GM13977 (cell line): ENCODE measurements around the gene TBC1D20.

Source experiments
- DNase-seq: peaks from one replicate; pipeline ENCODE4 v3.0.0; 2012; ENCODE audit warnings: low spot score
- in situ Hi-C: fragments of 300-500 bp; cut with MboI; formaldehyde crosslinking; loops from one replicate; pipeline ENCODE4 v1.12.0; 2022; ENCODE audit warnings: low sequenced_read_pairs, low pct_unique_long_range_greater_than_20kb, mixed read lengths, inconsistent platforms; ENCODE audit not compliant: unreplicated experiment
- TF ChIP-seq, protein P1 (sequence below): IDR thresholded peaks from 2 replicates; pipeline ENCODE4 v1.5.1; 2012; ENCODE audit warnings: mild to moderate bottlenecking, control low read depth; ENCODE audit not compliant: insufficient read depth; ENCODE audit errors: extremely low read depth, missing control alignments

The TBC1D20 gene

DNA sequence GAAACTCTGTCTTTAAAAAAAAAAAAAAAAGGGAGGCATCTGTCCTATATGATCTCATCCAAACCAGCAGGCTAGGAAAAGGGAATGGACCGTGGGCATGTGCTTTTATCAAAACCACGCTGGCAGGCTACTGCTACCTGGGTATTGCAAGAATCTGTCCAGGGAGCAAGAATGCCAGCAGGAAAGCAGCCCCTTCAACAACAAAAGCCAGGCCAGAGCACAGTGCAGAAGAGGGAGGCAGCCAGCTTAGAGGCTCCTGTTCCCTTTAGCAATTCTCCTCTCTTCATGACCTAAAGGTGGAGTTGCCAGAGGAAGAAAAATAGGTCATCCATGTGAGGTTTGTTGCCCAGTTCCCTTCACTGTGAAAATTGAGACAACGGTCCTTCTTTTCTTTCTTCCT is 18.2 kb downstream of the TBC1D20 start:
- TF ChIP-seq, protein P1, sequence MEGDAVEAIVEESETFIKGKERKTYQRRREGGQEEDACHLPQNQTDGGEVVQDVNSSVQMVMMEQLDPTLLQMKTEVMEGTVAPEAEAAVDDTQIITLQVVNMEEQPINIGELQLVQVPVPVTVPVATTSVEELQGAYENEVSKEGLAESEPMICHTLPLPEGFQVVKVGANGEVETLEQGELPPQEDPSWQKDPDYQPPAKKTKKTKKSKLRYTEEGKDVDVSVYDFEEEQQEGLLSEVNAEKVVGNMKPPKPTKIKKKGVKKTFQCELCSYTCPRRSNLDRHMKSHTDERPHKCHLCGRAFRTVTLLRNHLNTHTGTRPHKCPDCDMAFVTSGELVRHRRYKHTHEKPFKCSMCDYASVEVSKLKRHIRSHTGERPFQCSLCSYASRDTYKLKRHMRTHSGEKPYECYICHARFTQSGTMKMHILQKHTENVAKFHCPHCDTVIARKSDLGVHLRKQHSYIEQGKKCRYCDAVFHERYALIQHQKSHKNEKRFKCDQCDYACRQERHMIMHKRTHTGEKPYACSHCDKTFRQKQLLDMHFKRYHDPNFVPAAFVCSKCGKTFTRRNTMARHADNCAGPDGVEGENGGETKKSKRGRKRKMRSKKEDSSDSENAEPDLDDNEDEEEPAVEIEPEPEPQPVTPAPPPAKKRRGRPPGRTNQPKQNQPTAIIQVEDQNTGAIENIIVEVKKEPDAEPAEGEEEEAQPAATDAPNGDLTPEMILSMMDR, result no peak
- in situ Hi-C loops, result no loop called here
- no peak for DNase-seq

DNA sequence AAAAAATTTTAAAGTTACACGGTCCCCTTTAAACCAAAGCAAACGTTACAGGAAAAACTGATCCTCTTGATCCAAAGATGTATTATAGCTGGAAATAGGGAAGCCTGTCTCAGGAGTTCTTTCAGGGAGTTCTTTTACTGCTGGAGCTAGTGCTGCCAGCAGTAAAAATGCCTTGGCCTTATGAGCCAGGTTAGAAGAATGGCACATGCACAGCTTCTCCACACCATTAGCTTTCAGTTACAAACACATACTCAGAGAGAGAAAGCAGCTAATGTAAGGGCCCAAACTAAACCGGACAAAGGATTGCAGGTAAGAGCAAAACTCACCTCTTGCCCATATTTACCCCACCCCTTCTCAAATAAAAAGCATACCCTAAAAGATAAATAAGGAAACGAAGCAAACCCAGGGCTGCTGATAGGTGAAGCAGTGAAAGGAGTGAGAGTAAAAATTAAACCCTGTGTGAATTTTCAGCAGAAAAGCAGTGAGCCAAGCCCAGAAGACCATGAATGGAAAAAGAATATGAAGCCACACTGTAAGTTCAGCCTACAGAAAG is 19.0 kb downstream of the TBC1D20 start:
- DNase-seq, result no peak
- TF ChIP-seq, protein P1, result no peak
- in situ Hi-C loops, result no loop called here

DNA sequence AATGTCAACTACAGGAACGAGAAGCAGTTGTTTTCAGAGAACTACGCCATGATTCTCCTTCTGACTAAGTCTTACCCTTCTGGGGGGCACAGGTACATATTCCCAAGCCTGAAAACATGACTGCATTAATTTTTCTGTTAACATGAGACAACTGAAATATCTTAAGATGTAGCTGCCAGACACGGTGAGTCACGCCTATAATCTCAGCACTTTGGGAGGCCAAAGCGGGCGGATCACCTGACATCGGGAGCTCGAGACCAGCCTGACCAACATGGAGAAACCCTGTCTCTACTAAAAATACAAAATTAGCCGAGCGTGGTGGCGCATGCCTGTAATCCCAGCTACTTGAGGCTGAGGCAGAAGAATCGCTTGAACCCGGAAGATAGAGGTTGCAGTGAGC is 21.7 kb downstream of the TBC1D20 start:
- TF ChIP-seq, protein P1, result no peak
- in situ Hi-C loops, result no loop called here
- no peak for DNase-seq

DNA sequence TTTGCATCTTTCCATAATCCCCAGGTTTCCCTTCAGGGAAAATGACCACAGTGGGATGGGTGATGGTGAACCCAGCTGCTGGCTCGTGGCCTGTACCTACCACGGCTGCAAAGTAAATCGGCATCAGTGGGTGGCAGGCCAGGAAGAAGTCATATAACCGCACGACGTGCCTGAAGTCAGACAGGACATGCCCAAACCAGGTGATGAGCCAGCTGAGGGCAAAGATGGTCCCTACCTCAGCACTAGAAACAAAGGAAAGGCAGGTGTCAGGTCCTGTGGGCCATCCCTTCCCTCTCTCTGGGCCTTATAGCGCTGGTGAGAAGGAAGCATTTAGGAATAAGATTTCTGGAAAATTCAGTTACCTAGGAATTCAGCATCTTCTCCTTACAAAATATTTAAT is 22.2 kb downstream of the TBC1D20 start:
- DNase-seq, result no peak
- TF ChIP-seq, protein P1, result no peak
- in situ Hi-C loops, result no loop called here

DNA sequence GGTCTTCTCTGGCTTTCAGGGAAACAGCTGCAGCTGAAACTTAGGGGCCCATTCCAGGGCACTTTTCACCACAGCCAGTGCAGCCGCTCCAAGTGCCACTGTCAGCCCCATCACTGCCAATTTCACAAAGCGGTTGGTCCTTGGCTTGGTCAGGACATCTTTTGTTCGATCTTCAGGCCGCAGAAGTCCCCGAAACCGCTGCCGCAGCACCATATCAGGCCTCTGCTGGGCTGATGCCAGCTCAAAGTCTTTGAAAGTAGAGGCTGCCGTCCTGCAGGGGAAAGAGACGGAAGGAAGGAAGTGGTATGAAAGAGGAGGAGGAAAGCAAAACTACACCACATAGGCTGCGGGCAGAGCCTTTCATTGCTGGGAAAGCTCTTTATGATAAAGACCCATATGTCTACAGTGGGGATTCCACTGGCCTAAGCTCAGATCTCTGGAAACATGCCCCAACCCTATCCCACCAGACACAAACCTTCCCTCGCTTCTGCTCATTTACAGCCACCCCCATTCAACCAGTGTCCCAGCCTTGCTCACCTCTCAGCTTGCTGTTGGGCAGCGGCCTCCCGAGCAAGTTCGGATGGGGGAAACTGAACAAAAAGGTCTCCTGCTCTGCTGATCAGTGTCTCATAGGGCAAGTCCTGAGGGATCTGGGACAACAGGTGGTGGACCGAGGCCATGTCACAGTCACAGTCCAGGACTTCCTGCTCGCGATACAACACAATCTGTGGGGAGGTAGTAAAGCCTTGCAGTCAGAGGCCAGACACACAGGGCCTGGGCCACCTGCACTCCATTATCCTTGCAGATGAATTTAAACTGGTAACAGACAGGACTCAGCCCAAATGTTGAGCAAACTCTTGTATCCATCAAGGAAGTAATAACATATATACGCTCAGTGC is 23.5 kb downstream of the TBC1D20 start:
- in situ Hi-C loops, result no loop called here
- TF ChIP-seq, protein P1, result no peak
- peak; percentile 25 for DNase-seq

DNA sequence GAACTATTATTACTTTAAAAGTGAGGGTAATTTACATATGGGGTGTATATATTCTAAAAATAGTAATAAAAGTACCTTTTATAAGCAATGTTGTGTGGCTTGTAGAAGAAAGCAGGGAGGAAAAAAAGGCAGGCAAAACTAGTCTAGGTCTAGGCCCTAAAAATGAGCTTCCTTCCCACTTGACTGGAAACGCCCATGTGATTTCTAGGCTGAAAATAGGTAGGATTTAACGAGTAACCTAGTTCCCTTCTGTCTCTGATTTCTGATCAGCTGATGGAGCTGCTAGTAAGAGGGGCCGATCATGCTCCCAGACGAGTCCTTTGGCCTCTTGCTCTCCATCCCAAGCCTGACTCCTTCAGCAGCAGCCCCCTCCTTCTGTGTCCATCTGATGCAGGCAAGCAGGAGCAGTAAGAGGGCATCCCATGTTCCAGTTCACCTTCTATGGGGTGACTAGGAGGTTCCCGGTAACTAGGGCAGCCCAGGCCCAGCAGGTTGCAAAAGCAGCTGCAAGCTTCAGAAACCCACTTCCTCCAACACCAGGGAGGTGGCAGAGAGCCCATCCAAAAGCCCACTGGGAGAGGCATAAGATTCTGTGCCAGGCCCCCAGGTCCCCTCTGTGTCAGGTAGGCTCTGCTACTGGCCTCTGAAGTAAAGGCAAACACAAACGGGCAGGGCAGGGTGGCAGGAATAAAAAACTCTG is 24.4 kb downstream of the TBC1D20 start:
- in situ Hi-C loops, result no loop called here
- TF ChIP-seq, protein P1, result no peak
- no peak for DNase-seq
